GM12864 (cell line): ENCODE data around the gene CTSA.

Experiments
- DNase-seq: peaks from one replicate; pipeline ENCODE4 v3.0.0-alpha.2; 2011; ENCODE audit warnings: low read depth
- H3K4me3 ChIP-seq: 2 replicates; pipeline ENCODE4 v1.5.1; 2011; ENCODE audit warnings: mild to moderate bottlenecking, low read depth, low read length, control low read depth
- CTCF ChIP-seq: IDR thresholded peaks from 2 replicates; pipeline ENCODE4 v1.5.1; 2011; ENCODE audit warnings: low read depth, mild to moderate bottlenecking, moderate library complexity, low read length, control low read depth, inconsistent platforms; ENCODE audit errors: missing control alignments

CTSA gene

GRCh38 chr20:45944965-45945677 lies 54.0 kb downstream of the CTSA start:
- no peak for DNase-seq
- no peak for TF ChIP-seq CTCF
- no peak overlapping the region for H3K4me3 ChIP-seq

GRCh38 chr20:45945678-45946148 lies 54.6 kb downstream of the CTSA start:
- DNase-seq: no peak
- no peak for TF ChIP-seq CTCF
- H3K4me3 ChIP-seq: no peak overlapping the region

- H3K4me3 ChIP-seq: no peak overlapping the region
- no peak for TF ChIP-seq CTCF
- no peak for DNase-seq
Observed at GRCh38 chr20:45946149-45946970, 55.2 kb downstream of the CTSA start.

- H3K4me3 ChIP-seq: no peak overlapping the region
- TF ChIP-seq CTCF: no peak
- DNase-seq: no peak
Observed at GRCh38 chr20:45947110-45947866, 56.2 kb downstream of the CTSA start.

GRCh38 chr20:45948261-45948733 lies 57.2 kb downstream of the CTSA start:
- no peak for DNase-seq
- no peak overlapping the region for H3K4me3 ChIP-seq
- no peak for TF ChIP-seq CTCF
